ENCODE results near the gene DNHD1. TPM values are rescaled to one million over a fixed set of nuclear protein-coding genes. Genes with fewer than 3 reads are reported as not detected.
A peak's percentile ranks its signal among the peaks of the same experiment; 100 is the strongest.
"Not testable (repeated sequence)": the region's sequence is repeated elsewhere in the genome, so short reads cannot be mapped to it uniquely, and the experiment has no call there.

Gene DNHD1
- total RNA-seq, 2 experiments from 2014 or later, result 18.2 to 19.3 TPM

GRCh38 chr11:6505577-6506240, 8.6 kb downstream of the DNHD1 start:
- no peak overlapping the region for H3K4me3 Mint-ChIP-seq
- no peaks in the 10 kb centered on the region for H3K4me1 Mint-ChIP-seq (ENCODE audit: low read depth)
- no peaks in the 10 kb centered on the region for H3K9me3 Mint-ChIP-seq
- intact Hi-C loops (cut with micrococcal nuclease), result loop anchor here (1.0 kb wide), 3 partner anchors 62 to 126 kb away; no protein-coding TSS in a partner anchor
- H3K36me3 Mint-ChIP-seq (ENCODE audit: low read depth), result peaks cover 14% of the 10 kb centered on the region
- H3K27me3 Mint-ChIP-seq (ENCODE audit: low read depth), result no peaks in the 10 kb centered on the region
- peak; percentile 21 for DNase-seq
- no peak overlapping the region for H3K27ac Mint-ChIP-seq
- CTCF ChIA-PET, result interaction anchor here (0.7 to 5.6 kb wide), 21 partner anchors 10 to 524 kb away, joined by 3 to 94 read pairs (median 4); no protein-coding TSS in a partner anchor

DNA sequence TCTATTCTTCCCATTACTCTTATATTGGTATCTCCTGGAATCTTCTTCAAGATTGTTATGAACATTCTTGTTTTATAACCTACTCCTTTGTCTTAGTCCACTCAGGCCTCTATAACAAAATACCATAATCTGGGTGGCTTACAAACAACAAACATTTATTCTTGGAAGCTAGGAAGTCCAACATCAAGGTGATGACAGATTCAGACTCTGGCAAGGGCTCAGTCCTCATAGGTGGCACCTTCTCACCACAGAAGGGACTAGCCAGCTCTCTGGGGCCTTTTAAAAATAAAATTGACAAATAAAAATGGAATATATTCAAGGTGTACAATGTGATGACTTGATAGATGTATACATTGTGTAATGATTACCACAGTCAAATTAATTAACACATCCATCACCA, 19.8 kb downstream of the DNHD1 start:
- H3K27ac Mint-ChIP-seq, result no peak overlapping the region
- H3K4me3 Mint-ChIP-seq, result no peak overlapping the region
- H3K27me3 Mint-ChIP-seq (ENCODE audit: low read depth), result no peaks in the 10 kb centered on the region
- peaks cover 40% of the 10 kb centered on the region for H3K36me3 Mint-ChIP-seq (ENCODE audit: low read depth)
- CTCF ChIA-PET, result interaction anchor here (0.7 kb wide), 1 partner anchor 21 kb away, joined by 4 read pairs; no protein-coding TSS in a partner anchor
- DNase-seq, result no peak
- H3K4me1 Mint-ChIP-seq (ENCODE audit: low read depth), result no peaks in the 10 kb centered on the region
- H3K9me3 Mint-ChIP-seq, result no peaks in the 10 kb centered on the region
- intact Hi-C loops (cut with micrococcal nuclease), result no loop called here

GRCh38 chr11:6520265-6520664, 23.2 kb downstream of the DNHD1 start:
- no peak overlapping the region for H3K4me3 Mint-ChIP-seq
- H3K27me3 Mint-ChIP-seq (ENCODE audit: low read depth), result no peaks in the 10 kb centered on the region
- no peak for DNase-seq
- H3K27ac Mint-ChIP-seq, result no peak overlapping the region
- CTCF ChIA-PET, result interaction anchor here (0.8 to 1.5 kb wide), 3 partner anchors 9 to 74 kb away, joined by 3 read pairs; no protein-coding TSS in a partner anchor
- no peaks in the 10 kb centered on the region for H3K9me3 Mint-ChIP-seq
- intact Hi-C loops (cut with micrococcal nuclease), result loop anchor here (5.0 kb wide), 2 partner anchors 143 to 198 kb away; partner anchors contain the start of gene CAVIN3
- H3K36me3 Mint-ChIP-seq (ENCODE audit: low read depth), result peaks cover 27% of the 10 kb centered on the region
- peaks cover 25% of the 10 kb centered on the region for H3K4me1 Mint-ChIP-seq (ENCODE audit: low read depth)

- H3K27me3 Mint-ChIP-seq (ENCODE audit: low read depth); DNase-seq; H3K9me3 Mint-ChIP-seq; H3K4me3 Mint-ChIP-seq; H3K27ac Mint-ChIP-seq: not testable (repeated sequence)
- Mint-ChIP-seq H3K36me3 (ENCODE audit: low read depth) (peaks cover 24% of the 10 kb centered on the region), H3K4me1 (ENCODE audit: low read depth) (peaks cover 40% of the 10 kb centered on the region)
- CTCF ChIA-PET, result interaction anchor here (0.9 to 1.9 kb wide), 2 partner anchors 9 to 15 kb away, joined by 3 to 7 read pairs; no protein-coding TSS in a partner anchor
- intact Hi-C loops (cut with micrococcal nuclease), result loop anchor here (5.0 kb wide), 2 partner anchors 145 to 200 kb away; partner anchors contain the start of gene CAVIN3
These were observed 24.9 kb downstream of the DNHD1 start for GRCh38 chr11:6521946-6522345.

- intact Hi-C loops (cut with micrococcal nuclease), result loop anchor here (5.0 kb wide), 2 partner anchors 146 to 201 kb away; partner anchors contain the start of gene CAVIN3
- Mint-ChIP-seq H3K27me3 (ENCODE audit: low read depth) (no peaks in the 10 kb centered on the region), H3K36me3 (ENCODE audit: low read depth) (peaks cover 25% of the 10 kb centered on the region), H3K27ac (peak overlapping the region; percentile 48), H3K4me1 (ENCODE audit: low read depth) (peaks cover 46% of the 10 kb centered on the region), H3K9me3 (no peaks in the 10 kb centered on the region), H3K4me3 (no peak overlapping the region)
- CTCF ChIA-PET, result interaction anchor here (0.6 to 2.3 kb wide), 3 partner anchors 8 to 18 kb away, joined by 3 to 9 read pairs (median 7); no protein-coding TSS in a partner anchor
- DNase-seq, result no peak
These were observed 26.2 kb downstream of the DNHD1 start for GRCh38 chr11:6523253-6523652.

- DNase-seq, result no peak
- CTCF ChIA-PET, result interaction anchor here (0.6 to 1.3 kb wide), 6 partner anchors 9 to 223 kb away, joined by 3 to 5 read pairs (median 3); partner anchors contain the start of gene MRPL17
- peak overlapping the region; percentile 62 for H3K4me3 Mint-ChIP-seq
- H3K36me3 Mint-ChIP-seq (ENCODE audit: low read depth), result peaks cover 18% of the 10 kb centered on the region
- peak overlapping the region; percentile 85 for H3K27ac Mint-ChIP-seq
- H3K4me1 Mint-ChIP-seq (ENCODE audit: low read depth), result peaks cover 50% of the 10 kb centered on the region
- no peaks in the 10 kb centered on the region for H3K27me3 Mint-ChIP-seq (ENCODE audit: low read depth)
- intact Hi-C loops (cut with micrococcal nuclease), result loop anchor here (1.0 kb wide), 2 partner anchors 77 to 157 kb away; partner anchors contain the start of genes ILK, MRPL17 and RRP8
- no peaks in the 10 kb centered on the region for H3K9me3 Mint-ChIP-seq
These were observed 29.5 kb downstream of the DNHD1 start for GRCh38 chr11:6526411-6527135.

DNA sequence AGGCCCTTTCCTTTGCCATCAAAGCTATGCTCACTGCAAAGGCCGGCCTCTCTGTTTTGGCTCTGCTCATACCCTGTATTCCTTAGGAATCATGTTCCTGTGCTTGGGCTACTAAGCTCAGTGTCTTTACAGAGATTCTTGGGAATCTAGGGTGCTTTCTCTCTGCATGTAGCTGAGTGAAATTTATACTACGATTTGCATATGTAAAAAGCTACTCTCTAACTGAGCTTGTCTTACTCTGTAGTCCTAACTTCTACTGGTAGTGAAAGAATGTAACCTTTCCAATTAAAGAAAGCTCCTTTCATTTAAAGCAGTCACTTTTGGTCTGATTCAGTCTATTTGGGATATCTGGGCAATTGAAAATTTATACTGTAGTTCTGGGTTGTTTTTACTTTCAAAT, 32.2 kb downstream of the DNHD1 start:
- no peaks in the 10 kb centered on the region for H3K27me3 Mint-ChIP-seq (ENCODE audit: low read depth)
- DNase-seq, result no peak
- no peak overlapping the region for H3K27ac Mint-ChIP-seq
- intact Hi-C loops (cut with micrococcal nuclease), result no loop called here
- H3K36me3 Mint-ChIP-seq (ENCODE audit: low read depth), result peaks cover 13% of the 10 kb centered on the region
- CTCF ChIA-PET, result interaction anchor here (0.6 to 1.6 kb wide), 8 partner anchors 10 to 225 kb away, joined by 3 to 5 read pairs (median 3); partner anchors contain the start of gene MRPL17
- H3K4me1 Mint-ChIP-seq (ENCODE audit: low read depth), result peaks cover 35% of the 10 kb centered on the region
- H3K9me3 Mint-ChIP-seq, result no peaks in the 10 kb centered on the region
- no peak overlapping the region for H3K4me3 Mint-ChIP-seq

DNA sequence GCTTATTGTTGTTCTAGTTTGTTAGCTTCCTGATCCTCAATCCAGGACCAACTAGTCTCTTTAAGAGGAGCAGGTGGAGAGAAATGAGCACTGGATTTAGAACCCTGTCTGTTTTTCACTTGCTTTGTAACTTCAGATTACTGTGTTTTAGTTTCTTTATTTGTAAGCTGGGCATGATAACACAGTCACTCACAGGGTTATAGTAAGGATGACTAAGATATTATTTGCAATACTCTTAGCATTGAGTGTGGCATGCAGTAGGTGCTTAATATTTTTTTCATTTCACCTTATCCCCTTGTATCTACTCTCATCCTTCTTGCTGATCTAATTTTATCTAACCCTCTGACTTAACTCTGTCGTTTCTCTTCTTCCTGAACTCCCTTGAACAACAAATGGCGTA, 33.8 kb downstream of the DNHD1 start:
- no peak for DNase-seq
- Mint-ChIP-seq H3K27me3 (ENCODE audit: low read depth) (no peaks in the 10 kb centered on the region), H3K36me3 (ENCODE audit: low read depth) (peaks cover 8% of the 10 kb centered on the region), H3K4me1 (ENCODE audit: low read depth) (peaks cover 20% of the 10 kb centered on the region), H3K9me3 (no peaks in the 10 kb centered on the region), H3K4me3 (no peak overlapping the region), H3K27ac (peak overlapping the region; percentile 14)
- intact Hi-C loops (cut with micrococcal nuclease), result loop anchor here (1.0 kb wide), 6 partner anchors 50 to 226 kb away; partner anchors contain the start of genes ARFIP2, MRPL17, TAF10 and TIMM10B
- CTCF ChIA-PET, result interaction anchor here (0.6 to 2.4 kb wide), 39 partner anchors 8 to 246 kb away, joined by 3 to 15 read pairs (median 4); partner anchors contain the start of genes ARFIP2, MRPL17 and TIMM10B

GRCh38 chr11:6531267-6531752, 34.2 kb downstream of the DNHD1 start:
- Mint-ChIP-seq H3K9me3 (no peaks in the 10 kb centered on the region), H3K27me3 (ENCODE audit: low read depth) (no peaks in the 10 kb centered on the region), H3K4me3 (no peak overlapping the region), H3K27ac (no peak overlapping the region), H3K36me3 (ENCODE audit: low read depth) (peaks cover 6% of the 10 kb centered on the region), H3K4me1 (ENCODE audit: low read depth) (peaks cover 16% of the 10 kb centered on the region)
- CTCF ChIA-PET, result interaction anchor here (0.5 to 2.4 kb wide), 40 partner anchors 9 to 245 kb away, joined by 3 to 15 read pairs (median 4); partner anchors contain the start of genes ARFIP2, MRPL17 and TIMM10B
- peak; percentile 24 for DNase-seq
- intact Hi-C loops (cut with micrococcal nuclease), result loop anchor here (1.0 kb wide), 6 partner anchors 50 to 226 kb away; partner anchors contain the start of genes ARFIP2, MRPL17, TAF10 and TIMM10B

DNA sequence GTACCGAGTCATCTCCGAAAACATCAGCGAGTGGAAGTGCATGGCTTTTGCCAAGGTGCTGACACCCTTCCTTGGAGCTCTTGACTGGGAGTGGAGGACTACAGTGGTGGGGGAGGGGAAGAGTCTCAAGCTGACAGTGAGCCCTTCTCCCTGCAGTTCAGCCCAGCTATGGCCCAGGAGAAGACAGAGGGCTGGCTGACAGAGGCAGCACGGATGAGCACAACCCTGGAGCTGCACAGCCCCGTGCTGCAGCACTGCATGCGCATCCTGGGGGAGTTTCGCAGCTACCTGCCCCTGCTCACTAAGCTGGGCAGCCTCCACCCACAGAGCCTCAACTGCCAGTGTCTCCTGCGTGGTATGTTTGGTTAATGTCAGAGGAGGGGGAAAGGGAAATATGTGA, 41.4 kb downstream of the DNHD1 start:
- no peaks in the 10 kb centered on the region for H3K27me3 Mint-ChIP-seq (ENCODE audit: low read depth)
- H3K4me3 Mint-ChIP-seq, result no peak overlapping the region
- no peaks in the 10 kb centered on the region for H3K9me3 Mint-ChIP-seq
- CTCF ChIA-PET, result no interaction called here
- H3K27ac Mint-ChIP-seq, result no peak overlapping the region
- DNase-seq, result no peak
- intact Hi-C loops (cut with micrococcal nuclease), result no loop called here
- no peaks in the 10 kb centered on the region for H3K36me3 Mint-ChIP-seq (ENCODE audit: low read depth)
- no peaks in the 10 kb centered on the region for H3K4me1 Mint-ChIP-seq (ENCODE audit: low read depth)

- DNase-seq, result no peak
- Mint-ChIP-seq H3K27ac (no peak overlapping the region), H3K4me3 (no peak overlapping the region), H3K9me3 (no peaks in the 10 kb centered on the region), H3K36me3 (ENCODE audit: low read depth) (peaks cover under 1% of the 10 kb centered on the region), H3K4me1 (ENCODE audit: low read depth) (no peaks in the 10 kb centered on the region), H3K27me3 (ENCODE audit: low read depth) (no peaks in the 10 kb centered on the region)
- intact Hi-C loops (cut with micrococcal nuclease), result no loop called here
- CTCF ChIA-PET, result no interaction called here
These were observed 41.9 kb downstream of the DNHD1 start for GRCh38 chr11:6538945-6539344.
